HG02840 (cell line): ENCODE data around the gene CPHXL2.

Experiments used
- ATAC-seq: cut with Tn5 transposase; IDR thresholded peaks from one replicate; pipeline ENCODE4 v1.9.1; 2021; ENCODE audit warnings: mild to moderate bottlenecking, moderate library complexity, moderate number of reproducible peaks; ENCODE audit not compliant: unreplicated experiment, low FRiP score

Gene CPHXL2

GRCh38 chr16:75676909-75677308 is at the start of gene CPHXL2:
TSS of gene CPHXL2 (minus strand) at chr16:75677009. CDS start at chr16:75676999, 10 bp downstream.
- no peak for ATAC-seq

GRCh38 chr16:75726390-75726789 is 49.6 kb upstream of the CPHXL2 start, which contains the start of gene CPHXL:
TSS of gene CPHXL (minus strand) at chr16:75726490. CDS start at chr16:75726442, 48 bp downstream.
- no peak for ATAC-seq

GRCh38 chr16:75718452-75718851 is 41.6 kb upstream of the CPHXL2 start:
- ATAC-seq = no peak

GRCh38 chr16:75714661-75715060 is 37.9 kb upstream of the CPHXL2 start:
- no peak for ATAC-seq

GRCh38 chr16:75710344-75710743 is 33.5 kb upstream of the CPHXL2 start:
- no peak for ATAC-seq

GRCh38 chr16:75703306-75703705 is 26.5 kb upstream of the CPHXL2 start:
- ATAC-seq = no peak

GRCh38 chr16:75702242-75702641 is 25.4 kb upstream of the CPHXL2 start:
- no peak for ATAC-seq

- ATAC-seq = no peak
These were observed 24.6 kb upstream of the CPHXL2 start, which contains the start of gene DUXB for GRCh38 chr16:75701361-75701760. TSS of gene DUXB (minus strand) at chr16:75701461. CDS start at chr16:75701418, 43 bp downstream.

GRCh38 chr16:75697571-75697970 is 20.8 kb upstream of the CPHXL2 start:
- no peak for ATAC-seq

GRCh38 chr16:75695708-75696107 is 18.9 kb upstream of the CPHXL2 start:
- ATAC-seq = no peak

GRCh38 chr16:75687361-75687760 is 10.6 kb upstream of the CPHXL2 start:
- ATAC-seq = no peak

- ATAC-seq = no peak
These were observed 5.5 kb upstream of the CPHXL2 start for GRCh38 chr16:75682308-75682707.

- no peak for ATAC-seq
These were observed 2.6 kb upstream of the CPHXL2 start for GRCh38 chr16:75679366-75679765.

- ATAC-seq = no peak
These were observed 9.3 kb downstream of the CPHXL2 start for GRCh38 chr16:75667503-75667902.

GRCh38 chr16:75660726-75661302 is 16.0 kb downstream of the CPHXL2 start:
- no peak for ATAC-seq

- no peak for ATAC-seq
These were observed 16.5 kb downstream of the CPHXL2 start for GRCh38 chr16:75660321-75660720.

GRCh38 chr16:75658175-75658574 is 18.6 kb downstream of the CPHXL2 start:
- no peak for ATAC-seq

GRCh38 chr16:75653922-75654321 is 22.9 kb downstream of the CPHXL2 start:
- ATAC-seq = no peak

GRCh38 chr16:75648265-75649076 is 28.3 kb downstream of the CPHXL2 start:
- peak; percentile 38 for ATAC-seq

GRCh38 chr16:75647492-75648264 is 29.1 kb downstream of the CPHXL2 start, which contains the start of the genes KARS1 and TERF2IP:
TSS of gene KARS1 (minus strand) at chr16:75647665. CDS start at chr16:75647639, 26 bp downstream.
TSS of gene TERF2IP (plus strand) at chr16:75647773. CDS start at chr16:75647883, 110 bp downstream.
- peak; percentile 77 for ATAC-seq

GRCh38 chr16:75647112-75647491 is 29.7 kb downstream of the CPHXL2 start:
- peak; percentile 16 for ATAC-seq
